ENCODE results near the gene PNLDC1. TPM values are rescaled to one million over a fixed set of nuclear protein-coding genes. Genes with fewer than 3 reads are reported as not detected.

The PNLDC1 gene, protein sequence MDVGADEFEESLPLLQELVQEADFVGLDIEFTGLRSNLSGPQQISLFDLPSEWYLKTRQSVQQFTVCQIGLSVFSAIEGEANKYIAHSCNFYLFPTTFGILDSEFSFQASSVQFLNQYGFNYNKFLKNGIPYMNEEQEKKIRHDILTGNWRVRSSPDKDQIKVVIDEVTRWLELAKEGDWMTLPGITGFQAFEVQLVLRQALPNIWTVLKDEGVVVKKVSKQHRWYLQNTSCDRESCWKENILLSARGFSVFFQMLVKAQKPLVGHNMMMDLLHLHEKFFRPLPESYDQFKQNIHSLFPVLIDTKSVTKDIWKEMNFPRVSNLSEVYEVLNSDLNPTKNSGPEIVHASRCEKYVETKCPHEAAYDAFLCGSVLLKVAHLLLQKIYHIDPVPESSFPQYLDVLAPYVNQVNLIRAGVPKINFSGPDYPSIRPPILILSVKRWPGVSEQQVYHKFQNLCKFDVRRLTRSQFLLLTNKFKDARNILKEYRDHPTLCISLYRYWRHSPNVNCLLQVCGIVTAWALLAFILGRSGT
- total RNA-seq, result 0.17 TPM
- long read RNA-seq, result 0 reads

DNA sequence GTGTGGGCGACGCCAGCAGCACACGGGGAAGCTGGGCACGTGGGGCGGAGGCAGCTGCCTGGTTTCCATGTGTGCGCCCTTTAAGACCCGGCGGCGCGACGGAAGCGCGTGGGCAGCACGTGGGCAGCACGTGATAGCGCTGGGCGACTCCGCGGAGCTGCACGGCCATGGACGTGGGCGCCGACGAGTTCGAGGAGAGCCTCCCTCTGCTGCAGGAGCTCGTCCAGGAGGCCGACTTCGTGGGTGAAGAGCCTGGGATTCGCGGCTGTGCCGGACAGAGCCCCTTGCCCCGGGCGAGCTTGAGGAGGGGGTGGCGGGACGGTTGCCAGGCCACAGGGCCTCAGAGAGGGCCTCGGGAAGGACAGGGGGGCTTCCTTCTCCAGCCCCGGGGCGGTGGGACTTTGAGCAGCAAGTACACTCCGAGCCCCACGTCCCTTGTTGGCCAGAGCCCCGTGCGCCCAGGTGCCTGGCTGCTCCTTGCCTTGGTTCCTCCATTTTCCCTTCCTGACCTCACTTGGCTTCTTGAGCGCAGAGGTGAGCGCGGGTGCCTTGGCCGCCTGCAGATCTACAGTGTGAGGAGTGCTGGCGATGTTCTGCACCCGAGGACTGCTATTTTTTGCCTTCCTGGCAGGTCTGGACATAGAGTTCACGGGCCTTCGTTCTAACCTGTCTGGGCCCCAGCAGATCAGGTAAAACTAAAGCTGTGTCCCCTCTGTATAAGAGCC lies at the start of gene PNLDC1:
TSS of gene PNLDC1 (plus strand) at position 136 of the 725 bp plus-strand sequence. CDS start at position 168, 32 bp downstream.
- DNase-seq (no peak), ATAC-seq (no peak)
- intact Hi-C loops (cut with micrococcal nuclease), result no loop called here

DNA sequence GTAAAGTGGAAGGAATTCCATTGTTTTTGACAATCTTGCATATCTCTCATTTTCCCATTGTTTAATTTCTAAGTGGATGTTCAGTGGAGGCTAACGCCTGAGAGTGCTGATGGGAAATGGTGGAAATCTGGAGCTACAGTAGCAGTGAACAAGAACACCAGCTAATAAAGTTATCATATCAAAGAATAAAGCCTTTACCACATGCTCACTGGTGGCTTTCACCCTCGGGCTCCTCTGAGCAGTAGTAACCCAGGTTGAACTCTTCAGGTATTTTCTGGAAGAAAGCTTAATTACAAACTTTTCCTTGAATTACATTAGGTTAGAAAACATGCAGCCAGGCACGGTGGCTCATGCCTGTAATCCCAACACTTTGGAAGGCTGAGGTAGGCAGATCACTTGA lies 48.6 kb upstream of the PNLDC1 start:
- intact Hi-C loops (cut with micrococcal nuclease), result no loop called here
- DNase-seq, result no peak
- no peak for ATAC-seq

DNA sequence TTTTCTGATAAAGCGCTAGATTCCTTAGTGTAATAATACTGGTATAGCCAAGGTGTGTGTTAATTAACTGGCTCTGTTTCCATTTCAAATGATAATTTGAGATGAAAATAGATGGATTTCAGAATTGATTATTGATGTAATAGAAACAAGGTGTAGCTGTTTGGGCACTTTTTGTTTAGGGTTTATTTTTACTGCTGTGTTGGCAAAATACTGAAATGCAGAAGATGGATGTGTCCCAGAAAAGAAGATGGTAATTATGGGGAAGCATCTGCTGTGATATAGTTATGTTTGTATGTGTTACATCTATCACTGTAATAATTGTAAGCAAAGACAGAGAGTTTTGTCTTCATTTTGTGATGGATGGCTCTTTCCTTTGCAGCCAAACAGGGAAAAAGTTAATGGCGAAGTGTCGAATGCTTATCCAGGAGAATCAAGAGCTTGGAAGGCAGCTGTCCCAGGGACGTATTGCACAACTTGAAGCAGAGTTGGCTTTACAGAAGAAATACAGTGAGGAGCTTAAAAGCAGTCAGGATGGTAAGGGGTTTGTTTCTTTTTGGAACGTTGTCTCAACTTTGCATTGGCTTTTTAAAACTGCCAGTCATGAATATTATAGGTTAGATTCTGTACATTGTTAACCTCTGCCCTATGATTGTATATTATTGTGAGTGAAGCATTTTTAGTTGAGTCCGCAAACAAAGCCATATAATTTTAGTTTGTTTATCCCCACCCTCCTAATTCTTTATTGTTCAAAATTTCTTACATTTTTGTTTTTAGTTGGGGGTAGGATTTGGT lies 46.8 kb upstream of the PNLDC1 start:
- DNase-seq (no peak), ATAC-seq (no peak)
- intact Hi-C loops (cut with micrococcal nuclease), result no loop called here

DNA sequence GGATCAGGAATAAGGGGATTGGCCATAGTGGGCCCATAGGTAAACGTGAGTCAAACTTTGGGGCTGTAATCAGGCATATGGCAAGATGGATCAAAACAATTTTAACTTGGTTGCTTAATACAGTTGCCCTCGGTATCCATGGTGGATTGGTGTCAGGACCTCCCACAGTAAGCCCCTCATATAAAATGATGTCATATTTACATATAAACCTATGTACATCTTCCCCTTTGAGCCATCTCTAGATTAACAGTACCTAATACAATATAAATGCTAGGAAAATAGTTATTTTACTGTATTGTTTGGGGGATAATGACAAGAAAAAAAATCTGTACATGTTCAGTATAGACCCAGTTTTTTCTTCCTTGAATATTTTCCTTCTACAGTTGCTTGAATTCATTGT lies 45.7 kb upstream of the PNLDC1 start:
- no peak for DNase-seq
- intact Hi-C loops (cut with micrococcal nuclease), result no loop called here
- ATAC-seq, result no peak

DNA sequence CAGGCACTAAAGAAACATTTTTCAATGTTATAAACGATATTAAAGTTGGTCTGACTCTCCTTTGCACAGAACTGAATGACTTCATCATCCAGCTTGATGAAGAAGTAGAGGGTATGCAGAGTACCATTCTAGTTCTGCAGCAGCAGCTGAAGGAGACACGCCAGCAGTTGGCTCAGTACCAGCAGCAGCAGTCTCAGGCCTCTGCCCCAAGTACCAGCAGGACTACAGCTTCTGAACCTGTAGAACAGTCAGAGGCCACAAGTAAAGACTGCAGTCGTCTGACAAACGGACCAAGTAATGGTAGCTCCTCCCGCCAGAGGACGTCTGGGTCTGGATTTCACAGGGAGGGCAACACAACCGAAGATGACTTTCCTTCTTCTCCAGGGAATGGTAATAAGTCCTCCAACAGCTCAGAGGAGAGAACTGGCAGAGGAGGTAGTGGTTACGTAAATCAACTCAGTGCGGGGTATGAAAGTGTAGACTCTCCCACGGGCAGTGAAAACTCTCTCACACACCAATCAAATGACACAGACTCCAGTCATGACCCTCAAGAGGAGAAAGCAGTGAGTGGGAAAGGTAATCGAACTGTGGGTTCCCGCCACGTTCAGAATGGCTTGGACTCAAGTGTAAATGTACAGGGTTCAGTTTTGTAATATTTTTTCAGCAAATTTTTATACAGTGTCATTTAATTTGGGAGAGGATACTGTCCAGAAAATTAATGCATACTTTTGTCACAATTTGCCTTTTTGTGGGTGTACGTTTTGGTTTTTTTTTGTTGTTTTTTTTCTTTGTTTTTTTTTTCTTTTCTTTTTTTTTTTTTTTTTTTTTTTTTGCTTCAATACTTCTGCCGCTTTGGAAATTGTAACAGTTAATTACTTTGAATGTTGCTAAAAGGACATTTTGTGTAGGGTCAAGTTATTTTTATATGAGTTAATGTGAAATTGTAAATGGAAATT lies 44.8 kb upstream of the PNLDC1 start:
- intact Hi-C loops (cut with micrococcal nuclease), result no loop called here
- DNase-seq (no peak), ATAC-seq (peak; percentile 59)

DNA sequence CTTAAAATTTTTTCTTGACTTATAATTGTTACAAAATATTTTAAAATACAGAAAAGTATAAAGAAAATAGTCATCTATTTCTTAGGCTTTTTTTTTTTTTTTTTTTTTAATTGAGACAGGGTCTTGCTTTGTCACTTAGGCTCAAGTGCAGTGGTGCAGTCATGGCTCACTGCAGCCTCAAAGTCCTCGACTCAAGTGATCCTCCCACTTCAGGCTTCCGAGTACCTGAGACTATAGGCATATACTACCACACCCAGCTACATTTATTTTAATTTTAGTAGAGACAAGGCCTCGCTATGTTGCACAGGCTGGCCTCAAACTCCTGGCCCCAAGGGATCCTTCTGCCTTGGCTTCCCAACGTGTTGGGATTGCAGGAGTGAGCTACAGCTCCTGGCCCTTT lies 43.6 kb upstream of the PNLDC1 start:
- intact Hi-C loops (cut with micrococcal nuclease), result no loop called here
- DNase-seq (no peak), ATAC-seq (no peak)

DNA sequence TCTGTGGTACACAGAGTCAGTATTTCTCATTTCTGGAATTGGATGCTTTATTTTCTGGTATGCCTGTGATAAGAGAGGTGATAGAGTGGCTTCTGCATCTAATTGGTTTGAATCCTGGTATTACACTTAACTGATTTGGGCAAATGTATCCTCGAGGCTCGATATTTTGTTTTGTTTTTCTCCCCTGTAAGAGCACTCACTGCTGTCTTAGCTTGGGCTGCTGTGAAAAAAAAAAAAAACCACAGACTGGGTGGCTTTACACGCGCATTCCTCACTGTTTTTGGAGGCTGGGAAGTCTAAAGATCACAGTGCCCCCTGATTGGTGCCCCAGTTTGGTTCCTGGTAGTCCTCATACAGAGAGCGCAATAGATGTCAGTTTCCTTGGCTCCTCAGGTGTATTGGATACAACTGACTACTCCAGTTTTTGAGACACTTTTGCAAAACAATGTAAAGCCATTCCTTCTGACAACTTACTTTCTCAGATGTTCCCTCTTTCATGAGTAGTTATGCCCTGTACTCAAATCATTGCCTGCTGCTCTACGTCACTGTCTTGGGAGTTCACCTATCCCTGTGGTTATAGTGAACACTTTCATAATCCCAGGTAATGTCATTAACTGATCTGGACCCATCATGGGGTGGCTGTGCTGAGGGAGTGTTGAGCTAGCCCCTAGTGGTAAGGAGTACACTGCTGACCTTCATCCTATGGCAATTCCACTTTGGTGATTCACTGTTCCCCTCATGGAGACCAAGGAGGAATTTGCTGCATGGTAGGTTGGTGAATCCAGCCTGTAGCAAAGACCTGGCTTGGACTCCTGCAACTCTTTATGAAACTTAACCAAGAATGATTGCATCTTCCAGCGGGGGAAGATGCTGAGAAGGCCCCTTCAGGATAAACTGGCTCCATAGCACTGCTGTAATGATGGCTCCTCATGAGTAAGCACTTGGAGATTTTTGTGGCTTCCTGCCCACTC lies 41.8 kb upstream of the PNLDC1 start:
- ATAC-seq, result no peak
- intact Hi-C loops (cut with micrococcal nuclease), result no loop called here
- DNase-seq, result no peak

DNA sequence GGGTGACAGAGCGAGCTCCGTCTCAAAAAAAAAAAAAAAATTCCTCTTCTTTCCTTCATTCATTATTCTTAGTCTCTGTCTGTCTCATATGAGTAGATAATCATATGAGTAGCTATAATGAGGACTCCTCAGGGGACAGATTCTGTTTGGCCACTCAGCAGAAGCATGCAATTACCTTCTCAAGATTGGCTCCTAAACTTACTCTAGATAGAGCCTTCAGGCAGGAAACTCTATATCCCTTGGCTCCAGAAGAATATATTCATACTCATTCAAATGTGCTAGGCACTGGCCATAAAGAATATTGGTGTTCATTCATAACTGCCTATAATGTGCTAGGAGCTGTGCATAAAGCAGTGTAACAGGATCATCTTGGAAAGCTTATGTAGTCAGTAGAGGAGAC lies 40.4 kb upstream of the PNLDC1 start:
- no peak for ATAC-seq
- DNase-seq, result no peak
- intact Hi-C loops (cut with micrococcal nuclease), result no loop called here

DNA sequence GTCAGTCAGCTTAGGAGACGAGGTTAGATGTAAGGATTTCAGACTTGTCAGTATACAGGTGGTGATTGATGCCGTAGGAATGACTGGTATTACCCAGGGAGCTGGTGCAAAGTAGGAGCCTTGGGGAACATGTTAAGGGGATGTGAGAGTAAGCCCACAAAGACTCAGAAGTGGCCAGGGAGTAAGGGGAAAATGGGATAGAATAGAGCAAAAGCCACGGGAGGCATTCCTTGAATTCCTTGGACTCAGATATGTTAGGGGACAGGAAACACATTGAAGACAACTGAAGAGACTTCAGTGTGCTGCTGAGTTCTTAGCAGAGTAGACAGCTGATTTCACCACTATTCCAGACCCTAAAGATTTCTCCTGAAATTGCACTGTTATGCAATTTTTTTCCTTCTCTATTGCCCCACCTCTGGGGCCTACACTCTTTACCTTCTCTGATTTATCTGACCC lies 39.4 kb upstream of the PNLDC1 start:
- no peak for ATAC-seq
- no peak for DNase-seq
- intact Hi-C loops (cut with micrococcal nuclease), result no loop called here

DNA sequence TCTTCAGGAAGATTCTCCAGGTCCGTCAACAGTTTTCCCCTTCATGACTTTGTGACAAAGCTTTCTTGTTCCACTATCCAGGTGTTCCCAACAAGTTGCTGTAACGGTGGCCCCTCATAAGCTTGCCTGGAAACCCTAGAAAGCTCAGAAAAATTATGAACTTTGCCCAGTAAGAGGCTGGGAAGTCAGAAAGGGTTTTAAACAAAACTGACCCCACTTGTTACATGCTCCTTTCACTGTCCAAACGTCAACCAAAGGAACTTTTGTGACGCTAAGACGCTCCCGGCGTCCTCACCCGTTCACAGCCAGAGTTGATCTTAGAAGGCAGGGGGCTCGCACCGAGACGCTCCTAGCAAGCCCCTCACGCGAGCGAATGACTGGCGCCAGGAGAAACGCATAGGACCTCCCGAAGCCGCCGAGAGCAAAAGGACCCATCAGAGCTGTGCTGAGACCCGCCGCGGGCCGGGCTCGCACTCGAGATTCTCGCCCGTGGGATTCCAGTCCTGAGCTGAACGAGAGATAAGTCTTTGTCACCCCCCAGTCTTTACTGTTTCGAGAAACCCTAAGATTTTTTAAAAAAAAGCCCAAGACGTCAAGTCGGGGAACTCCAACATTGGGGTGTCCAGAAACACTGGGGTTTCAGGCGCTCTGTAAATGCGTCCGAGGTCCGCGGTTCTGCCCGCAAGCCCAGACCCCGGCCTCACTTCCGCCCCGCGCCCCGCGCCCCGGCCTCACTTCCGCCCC lies 38.8 kb upstream of the PNLDC1 start:
- DNase-seq (peak; percentile 53), ATAC-seq (no peak)
- intact Hi-C loops (cut with micrococcal nuclease), result no loop called here

DNA sequence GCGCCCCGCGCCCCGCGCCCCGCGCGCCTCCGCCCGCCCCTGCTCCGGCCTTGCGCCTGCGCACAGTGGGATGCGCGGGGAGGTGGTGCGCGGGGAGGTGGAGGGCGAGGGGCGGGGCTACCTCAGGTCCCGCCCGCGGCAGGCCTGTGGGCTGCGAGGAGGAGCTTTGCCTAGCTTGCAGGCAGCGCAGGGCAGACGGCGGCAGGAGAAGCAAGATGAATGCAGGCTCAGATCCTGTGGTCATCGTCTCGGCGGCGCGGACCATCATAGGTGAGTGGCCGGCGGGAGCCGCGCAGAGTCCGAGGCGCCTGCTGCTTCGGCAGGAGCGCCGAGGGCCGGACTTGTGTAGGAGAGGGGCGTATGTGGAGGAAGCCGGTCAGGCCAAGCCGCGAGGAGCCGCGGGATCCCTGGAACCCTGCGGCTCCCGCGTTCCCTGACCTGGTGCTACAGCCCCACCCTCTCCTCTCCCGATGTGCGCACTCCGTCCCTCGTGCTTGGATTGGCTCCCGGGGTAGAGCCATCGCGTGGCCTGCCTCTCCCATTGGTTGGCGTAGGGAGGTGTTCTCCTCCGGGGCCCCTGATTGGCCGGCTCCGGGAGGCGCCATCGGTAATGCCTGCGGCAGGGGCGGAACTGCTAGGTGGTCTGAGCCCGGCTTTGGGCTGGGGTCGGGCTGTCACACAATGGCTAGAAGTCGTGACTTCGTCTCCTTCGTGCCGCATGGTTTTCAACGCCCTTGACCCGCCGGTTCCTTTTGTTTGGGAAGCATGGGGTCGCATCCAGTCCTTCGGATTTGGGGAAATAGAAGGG lies 38.0 kb upstream of the PNLDC1 start, which contains the start of gene ACAT2:
TSS of gene ACAT2 (plus strand) at position 173 of the 808 bp plus-strand sequence. CDS start at position 216, 43 bp downstream.
- DNase-seq (peak; percentile 96), ATAC-seq (peak; percentile 99)
- intact Hi-C loops (cut with micrococcal nuclease), result no loop called here

DNA sequence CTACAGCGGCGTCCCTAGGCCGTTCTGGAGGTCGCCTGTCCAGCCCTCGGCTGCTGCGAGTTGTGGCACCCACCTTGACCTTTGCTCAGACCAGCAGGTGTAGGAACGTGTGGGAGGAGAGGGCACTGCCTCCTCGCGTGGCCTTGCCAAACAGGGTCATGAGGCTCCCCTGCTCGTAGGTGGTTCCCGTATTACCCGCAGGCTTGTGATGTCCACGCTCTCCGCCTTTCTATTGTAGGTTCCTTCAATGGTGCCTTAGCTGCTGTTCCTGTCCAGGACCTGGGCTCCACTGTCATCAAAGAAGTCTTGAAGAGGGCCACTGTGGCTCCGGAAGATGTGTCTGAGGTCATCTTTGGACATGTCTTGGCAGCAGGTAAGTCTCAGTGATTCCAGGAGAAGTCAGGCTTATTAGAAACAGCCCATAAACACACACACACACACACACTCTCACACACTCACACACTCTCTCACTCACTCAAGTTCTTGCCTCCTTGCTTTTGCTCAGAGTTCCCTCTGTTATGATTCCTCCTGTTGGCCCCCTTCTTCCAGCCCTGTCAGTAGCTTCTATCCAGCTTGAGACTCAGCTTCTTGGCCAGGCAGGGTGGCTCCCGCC lies 37.3 kb upstream of the PNLDC1 start:
- intact Hi-C loops (cut with micrococcal nuclease), result no loop called here
- no peak for ATAC-seq
- DNase-seq, result peak; percentile 32

DNA sequence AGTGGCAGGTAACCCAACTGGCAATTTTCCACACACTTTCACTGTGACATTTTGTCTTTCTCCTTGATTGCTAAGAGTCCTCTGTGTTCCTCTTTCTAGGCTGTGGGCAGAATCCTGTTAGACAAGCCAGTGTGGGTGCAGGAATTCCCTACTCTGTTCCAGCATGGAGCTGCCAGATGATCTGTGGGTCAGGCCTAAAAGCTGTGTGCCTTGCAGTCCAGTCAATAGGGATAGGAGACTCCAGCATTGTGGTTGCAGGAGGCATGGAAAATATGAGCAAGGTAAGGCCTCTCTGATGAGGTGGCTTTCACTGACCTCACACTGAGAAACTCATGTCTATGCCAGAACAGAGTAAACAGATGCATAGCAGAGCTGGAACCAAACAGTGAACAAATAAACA lies 33.2 kb upstream of the PNLDC1 start:
- intact Hi-C loops (cut with micrococcal nuclease), result no loop called here
- no peak for DNase-seq
- no peak for ATAC-seq

DNA sequence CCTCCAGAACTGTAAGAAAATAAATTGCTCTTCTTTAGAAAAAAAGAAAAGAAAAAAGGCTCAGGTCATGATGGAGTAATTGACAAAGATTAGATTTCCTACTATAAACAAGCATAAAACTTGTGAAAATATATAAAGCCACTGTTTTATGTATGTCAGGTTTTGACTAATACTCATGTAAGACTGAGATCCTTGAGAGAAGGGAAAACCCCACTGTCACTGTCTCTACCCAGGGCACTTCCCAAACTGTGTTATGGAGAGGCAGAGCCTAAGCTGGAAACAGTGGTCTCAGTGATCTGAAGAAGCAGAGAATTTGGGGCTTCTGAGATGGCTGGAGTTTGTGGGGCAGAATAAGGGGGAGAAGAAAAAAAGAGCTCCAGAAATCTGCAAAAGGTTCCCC lies 30.6 kb upstream of the PNLDC1 start:
- intact Hi-C loops (cut with micrococcal nuclease), result no loop called here
- ATAC-seq, result no peak
- DNase-seq, result no peak

DNA sequence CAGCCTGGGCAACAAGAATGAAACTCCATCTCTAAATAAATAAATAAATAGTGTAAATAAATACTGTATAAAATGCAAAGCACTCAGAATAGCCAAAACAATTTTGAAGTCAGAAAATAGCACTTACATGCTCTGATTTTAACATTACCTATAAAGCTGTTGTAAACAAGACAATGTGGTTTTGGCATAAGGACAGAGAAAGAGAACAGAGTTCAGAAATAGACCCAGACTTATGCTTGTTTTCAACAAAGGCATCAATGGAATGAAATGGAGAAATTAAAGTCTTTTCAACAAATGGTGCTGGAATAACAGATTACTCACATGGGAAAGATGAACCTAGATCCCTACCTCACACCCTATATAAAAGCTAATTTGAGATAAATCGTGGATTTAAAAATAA lies 27.9 kb upstream of the PNLDC1 start:
- no peak for ATAC-seq
- DNase-seq, result no peak
- intact Hi-C loops (cut with micrococcal nuclease), result no loop called here

All from left ventricle myocardium superior (tissue), 1 donor.